Adrenal gland (tissue), 5 donors: ENCODE data around the gene TAF15.

ENCODE experiments used
- POLR2A ChIP-seq, 2 donors: fragments of 450-650 bp; IDR thresholded peaks; one replicate each; pipeline ENCODE4 v1.6.1; 2017; ENCODE audit warnings: antibody characterized with exemption in 2 of 2, mild to moderate bottlenecking in 2 of 2, moderate library complexity in 1 of 2
- TF ChIP-seq, protein P1 (sequence below), 6 experiments: fragments of 450-650 bp in 4 of 6; fragments of 200-600 bp in 2 of 6; sonication (generic) in 1 of 6; IDR thresholded peaks; 1 replicate in 5 of 6; 2 replicates in 1 of 6; pipeline versions ENCODE4 v1.5.1 to v1.8.0; 2016 to 2021; ENCODE audit warnings: antibody characterized with exemption in 6 of 6, mild to moderate bottlenecking in 2 of 6, moderate library complexity in 1 of 6
- donor health status: DM: no; HTN: no; CAD: no.

DNA sequence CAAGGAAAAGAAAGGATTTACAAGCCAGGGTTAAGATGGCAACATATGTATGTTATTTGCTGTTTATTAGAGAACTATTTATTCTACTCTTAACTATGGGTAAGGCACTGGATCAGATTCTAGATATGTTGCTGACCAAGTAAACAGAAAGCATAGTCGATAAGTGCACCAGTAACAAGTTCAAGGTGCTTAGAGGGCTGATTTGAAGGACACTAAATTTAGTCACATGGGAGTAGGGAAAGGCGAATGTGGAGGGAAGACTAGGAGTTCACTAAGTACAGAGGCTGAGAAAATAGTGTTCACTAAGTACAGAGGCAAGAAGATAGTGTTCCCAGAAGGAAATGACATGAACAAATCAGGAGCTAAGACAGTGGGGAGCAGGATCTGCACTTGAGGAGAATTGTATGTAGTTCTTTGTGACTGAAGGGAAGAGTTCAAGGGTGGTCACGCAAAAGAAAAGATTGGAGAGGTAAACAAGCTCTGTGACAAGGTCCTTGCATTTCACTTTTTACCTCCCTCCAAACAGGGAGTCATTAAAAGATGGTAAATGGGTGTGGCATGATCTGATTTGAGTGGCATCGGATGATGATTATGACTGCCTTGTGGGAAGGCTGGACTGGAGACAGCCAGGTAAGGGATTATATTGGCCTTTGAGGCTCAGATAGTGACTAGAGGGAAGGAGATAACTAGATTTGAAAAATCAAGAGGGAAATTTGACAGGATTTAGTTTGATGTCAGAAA, 38.5 kb downstream of the TAF15 start:
- TF ChIP-seq, protein P1, sequence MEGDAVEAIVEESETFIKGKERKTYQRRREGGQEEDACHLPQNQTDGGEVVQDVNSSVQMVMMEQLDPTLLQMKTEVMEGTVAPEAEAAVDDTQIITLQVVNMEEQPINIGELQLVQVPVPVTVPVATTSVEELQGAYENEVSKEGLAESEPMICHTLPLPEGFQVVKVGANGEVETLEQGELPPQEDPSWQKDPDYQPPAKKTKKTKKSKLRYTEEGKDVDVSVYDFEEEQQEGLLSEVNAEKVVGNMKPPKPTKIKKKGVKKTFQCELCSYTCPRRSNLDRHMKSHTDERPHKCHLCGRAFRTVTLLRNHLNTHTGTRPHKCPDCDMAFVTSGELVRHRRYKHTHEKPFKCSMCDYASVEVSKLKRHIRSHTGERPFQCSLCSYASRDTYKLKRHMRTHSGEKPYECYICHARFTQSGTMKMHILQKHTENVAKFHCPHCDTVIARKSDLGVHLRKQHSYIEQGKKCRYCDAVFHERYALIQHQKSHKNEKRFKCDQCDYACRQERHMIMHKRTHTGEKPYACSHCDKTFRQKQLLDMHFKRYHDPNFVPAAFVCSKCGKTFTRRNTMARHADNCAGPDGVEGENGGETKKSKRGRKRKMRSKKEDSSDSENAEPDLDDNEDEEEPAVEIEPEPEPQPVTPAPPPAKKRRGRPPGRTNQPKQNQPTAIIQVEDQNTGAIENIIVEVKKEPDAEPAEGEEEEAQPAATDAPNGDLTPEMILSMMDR (IDR thresholded peaks at IDR 0.05): no peak
- TF ChIP-seq POLR2A (IDR thresholded peaks at IDR 0.05): no peak
